Tibial artery (tissue), 4 donors: ENCODE measurements around the gene CXCL6.

ENCODE experiments used
- DNase-seq, 2 donors: peaks; one replicate each; pipeline ENCODE4 v3.0.0-alpha.2; 2019
- H3K27ac ChIP-seq, 2 donors: fragments of 200-600 bp; sonication (generic) in 1 of 2; 1 replicate in 1 of 2; 2 replicates in 1 of 2; pipeline ENCODE4 v1.5.1; 2018 to 2019; ENCODE audit warnings: mild to moderate bottlenecking in 1 of 2
- H3K27me3 ChIP-seq, 2 donors: fragments of 200-600 bp; sonication (generic) in 1 of 2; one replicate each; pipeline versions ENCODE4 v1.5.1 to v1.6.0; 2016 to 2019
- H3K36me3 ChIP-seq, 3 donors: fragments of 200-600 bp; sonication (generic) in 2 of 3; one replicate each; pipeline ENCODE4 v1.5.1; 2016 to 2019; ENCODE audit warnings: mild to moderate bottlenecking in 2 of 3
- H3K4me1 ChIP-seq, 4 donors: fragments of 200-600 bp; sonication (generic) in 2 of 4; 1 replicate in 3 of 4; 2 replicates in 1 of 4; pipeline ENCODE4 v1.5.1; 2016 to 2019
- H3K4me3 ChIP-seq, 2 donors: fragments of 200-600 bp; sonication (generic) in 1 of 2; 1 replicate in 1 of 2; 2 replicates in 1 of 2; pipeline ENCODE4 v1.5.1; 2018 to 2019; ENCODE audit warnings: mild to moderate bottlenecking in 2 of 2
- H3K9me3 ChIP-seq, 3 donors: fragments of 200-600 bp; sonication (generic) in 1 of 3; one replicate each; pipeline ENCODE4 v1.5.1; 2016 to 2019
- CTCF ChIP-seq, 2 experiments: fragments of 200-600 bp in 1 of 2; fragments of 450-650 bp in 1 of 2; IDR thresholded peaks; one replicate each; pipeline ENCODE4 v1.5.1; 2017 to 2019; ENCODE audit warnings: antibody characterized with exemption in 2 of 2, mild to moderate bottlenecking in 1 of 2, moderate library complexity in 1 of 2
- intact Hi-C: fragments of 100-400 bp; cut with DNase I; formaldehyde crosslinking; loops from one replicate; pipeline ENCODE4 v1.15.0; 2023; ENCODE audit warnings: low total_unique reads

Gene CXCL6

GRCh38 chr4:73817341-73817740 lies 19.1 kb upstream of the CXCL6 start:
- H3K4me3 ChIP-seq, result no peak overlapping the region
- TF ChIP-seq CTCF (IDR thresholded peaks at IDR 0.05), result no peak
- DNase-seq, result no peak
- H3K4me1 ChIP-seq, result no peaks in the 10 kb centered on the region
- H3K27ac ChIP-seq, result no peak overlapping the region
- intact Hi-C loops, result no loop called here
- no peaks in the 10 kb centered on the region for H3K9me3 ChIP-seq
- H3K27me3 ChIP-seq, result no peaks in the 10 kb centered on the region
- no peaks in the 10 kb centered on the region for H3K36me3 ChIP-seq

GRCh38 chr4:73821325-73821724 lies 15.2 kb upstream of the CXCL6 start:
- no peaks in the 10 kb centered on the region for H3K4me1 ChIP-seq
- no peak overlapping the region for H3K27ac ChIP-seq
- no peaks in the 10 kb centered on the region for H3K36me3 ChIP-seq
- intact Hi-C loops, result no loop called here
- no peak overlapping the region for H3K4me3 ChIP-seq
- no peak for DNase-seq
- no peaks in the 10 kb centered on the region for H3K27me3 ChIP-seq
- no peak for TF ChIP-seq CTCF (IDR thresholded peaks at IDR 0.05)
- no peaks in the 10 kb centered on the region for H3K9me3 ChIP-seq

- no peak for DNase-seq
- no peak for TF ChIP-seq CTCF (IDR thresholded peaks at IDR 0.05)
- Histone ChIP-seq H3K4me1 (no peaks in the 10 kb centered on the region), H3K9me3 (no peaks in the 10 kb centered on the region), H3K36me3 (no peaks in the 10 kb centered on the region), H3K27ac (no peak overlapping the region), H3K27me3 (no peaks in the 10 kb centered on the region), H3K4me3 (no peak overlapping the region)
- intact Hi-C loops, result no loop called here
Observed at GRCh38 chr4:73822389-73822788, 14.1 kb upstream of the CXCL6 start.

- intact Hi-C loops, result no loop called here
- no peak for DNase-seq
- Histone ChIP-seq H3K27ac (no peak overlapping the region), H3K4me1 (no peaks in the 10 kb centered on the region), H3K27me3 (no peaks in the 10 kb centered on the region), H3K9me3 (no peaks in the 10 kb centered on the region), H3K4me3 (no peak overlapping the region), H3K36me3 (no peaks in the 10 kb centered on the region)
- TF ChIP-seq CTCF (IDR thresholded peaks at IDR 0.05), result no peak
Observed at GRCh38 chr4:73822812-73823504, 13.5 kb upstream of the CXCL6 start.

- Histone ChIP-seq H3K36me3 (no peaks in the 10 kb centered on the region), H3K4me1 (no peaks in the 10 kb centered on the region), H3K27me3 (no peaks in the 10 kb centered on the region), H3K4me3 (no peak overlapping the region), H3K9me3 (no peaks in the 10 kb centered on the region), H3K27ac (no peak overlapping the region)
- no peak for TF ChIP-seq CTCF (IDR thresholded peaks at IDR 0.05)
- DNase-seq, result no peak
- intact Hi-C loops, result no loop called here
Observed at GRCh38 chr4:73823760-73824159, 12.7 kb upstream of the CXCL6 start.

GRCh38 chr4:73828956-73829355 lies 7.5 kb upstream of the CXCL6 start:
- Histone ChIP-seq H3K27me3 (no peaks in the 10 kb centered on the region), H3K27ac (no peak overlapping the region), H3K4me1 (no peaks in the 10 kb centered on the region), H3K9me3 (no peaks in the 10 kb centered on the region), H3K4me3 (no peak overlapping the region), H3K36me3 (no peaks in the 10 kb centered on the region)
- DNase-seq, result no peak
- intact Hi-C loops, result no loop called here
- no peak for TF ChIP-seq CTCF (IDR thresholded peaks at IDR 0.05)
